Astrocyte of the cerebellum (primary cell): ENCODE results near the gene NFE2.
A peak's percentile ranks its signal among the peaks of the same experiment; 100 is the strongest.

ENCODE experiments used
- DNase-seq: peaks from one replicate; pipeline ENCODE4 v3.0.0-alpha.2; 2011; ENCODE audit warnings: low read depth
- H3K4me3 ChIP-seq: 2 replicates; pipeline ENCODE4 v1.5.1; 2011; ENCODE audit warnings: mild to moderate bottlenecking, low read depth, low read length, moderate library complexity
- CTCF ChIP-seq: IDR thresholded peaks from 2 replicates; pipeline ENCODE4 v1.5.1; 2012; ENCODE audit warnings: low read length, low read depth, moderate library complexity, mild to moderate bottlenecking; ENCODE audit errors: missing control alignments
- in situ Hi-C: cut with HindIII; loops from 2 replicates; pipeline ENCODE4 v1.10.0; 2017; ENCODE audit warnings: low sequenced_read_pairs

Gene NFE2

GRCh38 chr12:54304187-54304810 lies 3.5 kb upstream of the NFE2 start:
- in situ Hi-C loops: no loop called here
- TF ChIP-seq CTCF: no peak
- DNase-seq: no peak
- H3K4me3 ChIP-seq: no peak overlapping the region

GRCh38 chr12:54303640-54304039 lies 2.8 kb upstream of the NFE2 start:
- TF ChIP-seq CTCF: no peak
- no peak overlapping the region for H3K4me3 ChIP-seq
- DNase-seq: no peak
- in situ Hi-C loops: no loop called here

GRCh38 chr12:54301428-54302048 lies 723 bp upstream of the NFE2 start:
- DNase-seq: no peak
- no peak for TF ChIP-seq CTCF
- in situ Hi-C loops: no loop called here
- H3K4me3 ChIP-seq: no peak overlapping the region

- DNase-seq: no peak
- in situ Hi-C loops: no loop called here
- TF ChIP-seq CTCF: no peak
- H3K4me3 ChIP-seq: peak overlapping the region; percentile 22
Observed at GRCh38 chr12:54300225-54300731, 537 bp downstream of the NFE2 start.

- TF ChIP-seq CTCF: no peak
- no peak for DNase-seq
- no peak overlapping the region for H3K4me3 ChIP-seq
- in situ Hi-C loops: no loop called here
Observed at GRCh38 chr12:54299515-54300224, 1.1 kb downstream of the NFE2 start.

- in situ Hi-C loops: no loop called here
- H3K4me3 ChIP-seq: no peak overlapping the region
- DNase-seq: no peak
- TF ChIP-seq CTCF: no peak
Observed at GRCh38 chr12:54298904-54299303, 1.9 kb downstream of the NFE2 start.
